GM21390 (cell line): ENCODE results near the gene EYA2.
"Not testable (repeated sequence)": the region's sequence is repeated elsewhere in the genome, so short reads cannot be mapped to it uniquely, and the experiment has no call there.

Experiments used
- ATAC-seq: cut with Tn5 transposase; IDR thresholded peaks from one replicate; pipeline ENCODE4 v1.9.1; 2021; ENCODE audit not compliant: unreplicated experiment

Gene EYA2

DNA sequence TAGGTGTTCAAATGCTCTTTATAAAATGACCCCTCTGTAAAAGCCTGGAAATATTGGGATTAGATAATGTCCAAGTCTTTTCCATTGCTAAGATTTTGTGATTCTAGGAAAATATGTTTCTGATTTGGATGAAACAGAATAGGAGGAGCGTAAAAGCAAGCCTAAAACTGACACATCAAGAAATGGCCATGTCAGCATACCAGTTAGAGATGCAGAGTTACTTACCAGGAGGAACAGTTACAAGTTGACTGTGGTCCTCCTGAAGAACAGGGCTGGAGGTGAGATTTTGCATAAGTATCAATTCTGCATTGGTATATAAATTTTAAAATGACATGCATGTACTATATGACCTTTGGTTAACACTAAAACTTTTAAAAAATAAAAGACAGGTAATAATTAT, 35.3 kb downstream of the EYA2 start:
- ATAC-seq = no peak

DNA sequence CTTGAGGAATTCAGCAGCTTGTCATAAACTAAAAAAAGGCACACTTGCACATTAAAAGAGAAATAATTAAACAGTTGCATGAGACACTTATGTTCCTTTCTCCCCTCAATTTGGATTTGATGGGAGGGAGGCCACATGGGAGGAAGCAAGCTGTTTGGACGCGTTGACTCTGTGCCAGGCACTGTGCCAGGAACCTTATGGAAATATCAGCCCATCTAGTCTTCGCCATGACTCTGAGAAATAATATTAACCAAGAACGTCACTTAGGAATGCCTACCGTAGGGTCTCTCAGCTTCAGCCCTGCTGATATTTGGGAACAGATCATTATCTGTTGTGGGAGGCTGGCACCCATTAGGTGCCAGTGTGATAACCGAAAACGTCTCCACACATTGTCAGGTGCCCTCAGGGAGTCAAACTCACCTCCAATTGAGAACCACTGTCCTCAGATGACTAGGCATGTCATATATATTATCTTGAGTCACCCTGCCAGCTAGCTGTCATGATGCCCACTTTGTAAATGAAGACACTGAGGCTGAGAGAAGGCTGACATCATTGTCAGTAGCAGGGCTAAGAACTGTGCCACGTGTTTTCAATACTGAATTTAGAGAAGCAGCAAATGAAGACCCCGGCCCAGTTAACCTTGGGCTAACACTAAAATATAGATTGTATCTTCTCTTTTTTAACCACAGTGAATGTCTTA, 36.1 kb downstream of the EYA2 start:
- ATAC-seq = no peak

DNA sequence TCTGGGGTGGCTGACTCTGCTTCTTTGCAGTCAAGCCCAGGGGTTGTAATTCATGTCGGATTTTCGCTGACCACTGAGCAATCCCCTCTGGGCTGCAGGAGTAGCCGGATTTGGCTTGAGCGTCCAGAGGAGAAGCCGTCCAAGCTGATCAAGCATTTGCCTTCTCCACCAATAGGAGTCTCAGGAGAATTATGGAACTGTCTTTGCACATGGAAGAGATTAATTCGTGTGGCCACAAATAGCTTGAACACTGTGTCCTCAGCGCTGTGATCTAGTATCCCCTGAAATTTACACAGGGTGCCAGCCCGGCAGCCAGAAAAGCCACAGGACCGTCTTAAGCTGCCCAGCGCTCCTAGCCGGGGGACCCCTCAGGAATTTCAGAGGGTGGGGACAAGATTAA, 37.1 kb downstream of the EYA2 start:
- ATAC-seq = no peak

DNA sequence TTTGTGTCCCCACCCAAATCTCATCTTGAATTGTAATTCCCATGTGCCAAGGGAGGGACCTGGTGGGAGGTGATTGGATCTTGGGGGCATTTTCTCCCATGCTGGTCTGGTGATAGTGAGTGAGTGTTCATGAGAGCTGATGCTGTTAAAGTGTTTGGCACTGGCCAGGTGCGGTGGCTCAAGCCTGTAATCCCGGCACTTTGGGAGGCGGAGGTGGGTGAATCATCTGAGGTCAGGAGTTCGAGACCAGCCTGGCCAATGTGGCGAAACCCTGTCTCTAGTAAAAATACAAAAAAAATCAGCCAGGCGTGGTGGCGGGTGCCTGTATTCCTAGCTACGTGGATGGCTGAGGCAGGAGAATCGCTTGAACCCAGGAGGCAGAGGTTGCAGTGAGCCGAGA, 37.8 kb downstream of the EYA2 start:
- not testable (repeated sequence) for ATAC-seq

DNA sequence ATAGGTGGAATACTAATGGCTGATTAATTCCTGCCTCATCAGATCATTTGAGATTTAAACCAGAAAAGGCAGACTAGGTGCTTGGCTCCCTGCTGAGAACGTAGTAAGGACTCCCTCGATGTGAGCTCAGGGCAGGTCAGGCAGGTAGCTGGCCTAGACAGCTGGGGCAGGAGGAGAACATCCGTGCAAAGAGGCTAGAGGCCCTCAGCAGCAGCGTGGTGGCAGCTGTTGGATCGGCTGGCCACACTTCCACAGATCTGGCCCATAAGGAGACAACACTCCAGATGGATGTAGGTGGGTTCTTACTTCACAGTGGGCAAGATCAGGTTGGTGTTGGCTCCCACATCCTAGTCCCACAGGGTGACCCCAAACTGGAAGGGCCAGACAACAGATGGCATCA, 38.5 kb downstream of the EYA2 start:
- ATAC-seq = no peak

DNA sequence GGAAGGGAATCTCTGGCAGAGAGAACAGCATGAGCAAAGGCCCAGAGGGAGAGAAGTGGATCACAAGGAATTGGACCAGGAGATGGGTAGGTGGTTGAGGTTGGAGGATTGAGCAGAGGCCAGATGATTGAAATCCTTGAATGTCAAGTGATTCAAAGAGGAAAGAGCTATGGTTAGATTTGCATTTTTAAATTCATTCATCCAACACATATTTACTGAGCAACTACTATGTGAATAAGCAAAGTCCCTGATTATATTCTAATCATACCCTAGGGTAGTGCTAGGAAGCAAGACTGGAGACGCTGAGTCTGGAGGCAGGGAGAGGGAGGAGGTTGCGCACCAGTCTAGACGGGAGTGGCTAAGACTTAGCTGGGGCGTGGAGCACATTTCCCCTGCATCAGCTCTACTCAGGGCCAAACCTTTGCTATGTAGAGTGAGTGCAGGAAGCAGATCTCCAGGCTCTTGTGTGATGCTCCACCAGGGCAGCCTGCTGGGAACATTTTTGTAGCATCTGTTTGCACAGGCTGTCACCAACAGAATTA, 40.2 kb downstream of the EYA2 start:
- ATAC-seq = no peak

DNA sequence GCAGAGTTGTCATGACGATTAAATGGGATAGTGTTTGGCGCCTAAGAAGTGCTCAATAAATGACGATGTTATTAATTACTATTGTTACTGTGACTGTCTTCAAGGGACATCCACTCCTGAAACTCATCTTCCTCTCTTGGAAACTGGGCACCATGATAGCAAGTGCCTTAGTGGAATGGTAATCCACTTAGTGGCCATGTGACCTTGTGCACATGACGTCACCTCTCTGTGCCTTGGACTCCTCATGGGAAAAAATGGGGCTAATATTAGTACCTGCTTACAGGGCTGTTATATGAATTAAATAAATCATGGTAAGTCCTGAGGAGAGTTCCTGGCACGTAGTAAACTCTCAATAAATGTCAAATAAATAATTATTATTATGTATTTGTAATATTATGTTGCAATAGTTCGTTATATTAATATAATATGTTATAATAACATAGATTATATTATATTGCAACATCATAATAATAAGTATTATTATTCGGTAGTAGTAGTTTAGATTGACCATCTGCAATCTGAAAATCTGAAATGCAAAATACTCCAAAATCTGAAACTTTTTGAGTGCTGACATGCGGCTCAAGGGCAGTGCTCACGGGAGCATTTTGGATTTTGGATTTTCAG, 40.9 kb downstream of the EYA2 start:
- no peak for ATAC-seq

DNA sequence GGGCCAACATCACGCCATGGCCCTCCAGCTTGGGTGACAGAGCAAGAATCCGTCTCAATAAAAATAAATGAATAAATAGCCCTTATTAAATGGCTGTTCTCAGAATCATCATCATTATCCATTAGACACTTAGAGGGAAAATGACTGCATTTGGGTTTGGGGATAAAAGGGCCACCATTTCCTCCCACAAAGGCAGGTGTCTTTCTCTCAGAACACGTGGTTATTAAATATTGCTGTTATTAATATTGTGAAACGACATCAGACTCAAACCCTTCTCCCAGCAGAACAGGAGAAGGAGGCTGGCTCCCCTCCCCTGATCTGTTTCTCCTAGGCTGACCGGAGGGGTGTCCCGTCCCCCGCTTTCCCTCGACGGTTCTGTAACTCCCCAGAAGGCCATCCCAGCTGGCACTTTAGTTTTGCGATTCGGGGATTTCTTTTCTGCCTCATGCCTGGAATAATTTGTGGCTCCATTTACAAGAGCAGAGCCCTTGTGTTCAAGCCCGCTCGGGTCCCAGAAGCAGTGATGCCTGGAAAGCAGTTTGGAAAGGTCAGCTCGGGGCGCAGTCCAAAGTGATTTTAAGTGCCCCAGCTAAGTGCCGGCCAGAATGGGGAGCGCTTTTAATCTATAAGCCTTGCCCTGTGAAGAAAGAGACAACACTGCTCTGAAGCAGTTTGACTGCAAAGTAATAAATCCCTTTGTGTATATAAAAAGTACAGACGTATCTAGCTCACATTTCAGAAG, 41.9 kb downstream of the EYA2 start:
- ATAC-seq = no peak

DNA sequence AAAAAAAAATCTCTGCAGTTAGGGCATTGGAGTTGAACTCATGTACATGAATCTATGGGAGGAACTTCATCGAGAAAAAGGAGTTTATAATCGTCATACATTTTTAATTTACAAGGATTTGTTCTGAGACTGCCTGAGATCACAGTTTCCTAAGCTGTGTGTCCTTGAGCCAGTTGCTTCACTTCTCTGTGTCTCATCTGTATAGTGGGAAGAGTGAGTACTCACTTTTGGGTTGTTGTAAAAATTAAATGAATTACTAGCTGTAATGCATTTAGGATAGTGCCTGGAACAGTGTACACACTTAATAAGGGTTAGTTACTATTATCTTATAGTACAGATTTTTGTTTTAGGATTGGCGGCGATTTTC, 42.5 kb downstream of the EYA2 start:
- ATAC-seq = no peak

DNA sequence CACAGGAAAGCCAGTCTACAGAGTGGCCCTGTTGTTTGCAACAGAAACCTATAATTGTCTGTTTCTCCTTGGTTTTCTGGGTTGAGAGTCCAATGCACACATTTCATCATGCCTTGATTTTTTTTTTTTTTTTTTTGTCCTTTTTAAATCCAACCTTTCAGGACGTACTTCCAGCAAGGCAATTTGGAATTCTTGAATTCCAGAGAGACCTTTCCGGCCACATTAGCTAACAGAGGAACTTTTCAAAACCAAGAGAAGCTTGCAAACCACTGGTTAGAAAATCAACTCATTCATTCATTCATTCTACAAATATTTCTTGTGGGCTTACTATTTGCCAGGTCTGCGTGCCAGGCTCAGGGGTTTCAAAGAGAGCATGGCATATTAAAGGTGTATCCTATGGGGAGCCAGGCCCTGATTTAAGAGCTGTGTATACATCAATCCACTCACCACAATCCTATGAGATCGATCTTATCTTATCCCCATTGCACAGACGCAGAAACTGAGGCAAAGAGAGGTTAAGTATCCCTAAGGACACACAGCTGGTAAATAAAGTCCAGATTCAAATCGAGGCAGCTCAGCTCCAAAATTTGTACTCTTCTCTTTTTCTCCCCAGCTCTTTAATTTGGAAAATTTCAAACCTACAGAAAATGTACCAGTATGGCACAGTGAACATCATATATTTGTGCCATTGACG, 43.0 kb downstream of the EYA2 start:
- no peak for ATAC-seq

DNA sequence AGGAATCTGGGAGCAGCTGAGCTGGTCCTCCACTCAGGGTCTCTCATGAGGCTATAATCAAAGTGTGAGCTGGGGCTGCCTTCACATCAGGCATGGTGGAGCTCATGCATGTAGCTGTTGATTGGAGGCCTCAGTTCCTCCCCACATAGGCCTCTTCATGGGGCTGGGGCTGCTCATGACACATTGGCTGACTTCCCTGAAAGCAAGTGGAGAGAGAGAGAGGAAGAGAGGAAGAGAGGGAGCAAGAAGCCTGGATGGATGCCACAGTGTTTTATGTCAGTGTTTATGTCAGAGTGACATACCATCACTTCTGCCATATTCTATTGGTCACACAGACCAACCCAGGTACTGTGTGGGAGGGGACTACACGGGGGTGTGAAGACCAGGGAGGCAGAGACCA, 43.8 kb downstream of the EYA2 start:
- ATAC-seq = no peak

DNA sequence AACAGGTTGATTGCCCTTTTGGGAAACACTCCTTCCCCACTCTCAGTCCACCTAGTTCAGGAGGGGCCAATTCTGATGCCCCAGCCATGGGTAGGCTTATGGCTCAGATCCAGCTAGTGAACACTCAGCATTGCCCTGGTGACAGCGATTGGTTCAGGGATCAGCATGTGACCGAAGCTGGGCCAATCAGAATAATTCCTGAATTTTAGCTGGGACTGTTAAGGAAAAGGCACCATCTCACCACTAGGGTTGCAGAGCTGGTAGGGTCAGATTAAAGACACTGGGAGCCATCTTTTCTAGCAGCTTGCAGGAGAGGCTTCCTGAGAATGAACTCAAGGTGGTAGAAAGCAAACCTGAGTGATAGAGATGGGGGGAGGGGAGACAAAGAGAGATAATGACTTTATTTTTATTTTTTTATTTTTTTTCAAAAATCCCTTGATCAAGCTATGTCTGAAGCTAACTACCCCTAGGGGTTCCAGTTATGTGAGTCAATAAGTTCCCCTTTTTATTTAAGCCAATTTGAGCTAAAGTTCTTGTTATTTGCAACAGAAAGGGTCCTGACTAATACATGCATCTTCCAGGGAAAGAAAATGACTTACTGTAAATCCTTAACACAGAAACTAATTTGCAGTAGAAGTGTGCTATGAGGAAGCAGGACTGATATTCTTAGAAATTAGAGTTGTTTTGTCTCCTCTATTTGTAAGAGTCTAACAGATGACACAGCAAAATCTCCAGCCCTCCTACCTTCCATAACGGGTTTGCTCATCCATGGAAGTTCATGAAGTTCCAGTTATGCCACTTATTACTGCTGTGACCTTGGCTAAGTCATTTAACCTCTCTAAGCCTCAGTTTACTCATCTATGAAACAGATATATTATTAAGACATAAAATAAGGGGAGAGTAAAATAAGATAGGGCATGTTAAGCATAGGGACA, 44.7 kb downstream of the EYA2 start:
- ATAC-seq = no peak

DNA sequence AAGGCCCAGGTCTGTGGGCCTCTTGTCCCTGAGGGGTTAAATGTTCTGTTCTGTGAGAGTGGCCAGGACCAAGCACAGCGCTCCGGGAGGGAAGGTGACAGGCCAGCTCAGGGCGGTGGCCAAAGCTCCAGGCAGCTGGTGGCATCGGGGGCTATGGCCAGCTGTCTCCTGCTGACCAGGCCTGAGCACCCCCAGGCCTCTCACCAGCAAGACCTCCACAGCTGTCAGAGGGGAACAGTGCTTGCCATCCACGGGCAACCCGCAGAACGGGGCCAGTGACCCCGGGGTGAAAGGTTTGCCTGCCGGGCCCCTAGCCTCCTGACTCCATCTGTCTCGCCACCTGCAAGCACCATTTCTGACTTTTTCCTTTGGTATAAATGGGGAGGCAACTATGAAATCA, 46.0 kb downstream of the EYA2 start:
- no peak for ATAC-seq

DNA sequence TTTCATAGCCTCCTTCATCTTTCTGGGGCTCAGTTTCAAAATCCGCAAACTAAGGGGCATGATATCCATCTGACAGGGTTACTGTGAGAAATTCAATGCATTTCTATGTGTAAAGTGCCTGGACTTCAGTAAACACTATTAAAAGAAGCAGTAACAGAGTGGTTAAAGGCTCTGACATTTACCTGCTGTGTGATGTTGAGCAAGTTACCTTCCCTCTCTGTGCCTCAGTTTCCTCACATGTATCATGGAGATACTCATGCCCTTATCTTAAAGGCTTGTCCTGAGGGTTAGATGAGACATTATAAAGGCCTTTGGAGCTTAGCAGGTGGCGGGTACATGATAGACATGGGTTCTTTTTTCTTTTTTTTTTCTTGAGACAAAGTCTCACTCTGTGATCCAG, 46.8 kb downstream of the EYA2 start:
- no peak for ATAC-seq

DNA sequence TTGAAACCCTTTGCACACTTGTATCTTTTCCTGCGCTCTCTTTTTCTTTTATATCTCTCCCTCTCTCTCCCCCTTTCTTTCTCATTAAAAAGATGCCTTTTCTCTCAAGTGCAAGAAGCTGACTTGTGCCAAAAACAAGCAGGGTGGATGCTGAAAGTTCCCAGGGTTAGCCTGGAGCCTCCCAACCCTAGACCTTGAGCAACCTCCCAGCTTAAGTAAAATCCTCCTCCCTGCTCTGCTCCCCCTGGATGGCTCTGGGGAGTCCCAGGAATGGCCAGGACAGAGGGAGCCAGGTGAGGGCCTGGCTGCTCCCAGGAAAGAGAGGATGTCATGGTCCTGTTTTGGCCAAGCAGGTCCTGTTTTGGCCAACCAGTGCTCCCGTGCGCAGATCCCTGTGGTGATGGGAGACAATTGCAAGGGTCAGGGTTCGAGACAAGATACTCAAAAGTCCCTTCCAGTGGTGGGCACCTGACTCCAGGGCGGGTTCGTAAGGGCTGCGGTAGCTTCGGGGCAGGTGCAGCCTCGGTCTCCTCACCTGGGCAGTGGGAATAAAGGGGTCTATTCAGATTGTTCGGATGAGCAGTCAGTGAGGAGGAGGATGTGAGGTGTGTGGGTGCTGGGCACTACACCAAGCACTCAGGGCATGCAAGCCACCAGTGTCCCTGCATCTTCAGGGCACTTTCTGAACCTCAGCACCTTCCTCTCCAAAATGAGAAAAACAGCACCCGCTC, 49.4 kb downstream of the EYA2 start:
- no peak for ATAC-seq

DNA sequence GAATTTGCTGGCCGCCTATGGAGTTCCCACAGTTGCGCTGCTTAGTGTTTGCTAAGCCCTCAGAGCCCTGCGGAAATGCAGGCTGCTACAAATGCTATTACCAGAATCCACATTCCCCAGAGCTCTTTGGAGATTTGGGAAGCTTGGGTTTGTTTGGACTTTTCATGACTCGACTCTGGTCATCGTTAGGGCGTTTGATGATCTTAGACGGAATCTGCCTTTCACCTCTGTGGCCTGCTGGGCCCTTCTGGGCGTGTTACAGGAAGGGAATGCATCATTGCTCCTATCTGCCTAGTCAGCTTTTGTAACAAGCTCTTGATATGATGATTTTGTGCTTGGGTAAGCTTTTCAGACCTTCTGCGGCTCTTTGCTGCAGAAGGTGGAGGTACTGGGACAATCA, 50.8 kb downstream of the EYA2 start:
- no peak for ATAC-seq

DNA sequence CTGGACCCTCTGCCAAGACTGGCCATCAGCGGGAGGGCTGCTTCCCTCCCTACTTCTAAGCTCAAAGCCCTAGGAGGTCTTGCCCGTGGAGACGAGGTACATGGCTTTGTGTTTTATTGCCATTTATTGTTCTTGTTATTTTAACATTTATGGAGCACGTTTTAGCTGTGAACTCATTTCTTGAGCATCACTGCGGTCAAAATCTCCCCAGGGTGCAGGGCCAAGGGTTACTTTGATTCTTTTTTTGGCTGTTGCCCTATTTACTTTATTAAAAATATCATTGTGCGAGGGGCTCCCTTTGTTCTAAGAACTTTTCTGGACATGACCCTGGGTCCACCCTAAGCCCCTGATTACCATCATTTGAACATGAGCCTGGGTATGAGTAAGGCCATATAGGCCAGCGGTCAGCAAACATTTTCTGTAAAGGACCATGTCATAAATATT, 51.6 kb downstream of the EYA2 start:
- ATAC-seq = no peak

DNA sequence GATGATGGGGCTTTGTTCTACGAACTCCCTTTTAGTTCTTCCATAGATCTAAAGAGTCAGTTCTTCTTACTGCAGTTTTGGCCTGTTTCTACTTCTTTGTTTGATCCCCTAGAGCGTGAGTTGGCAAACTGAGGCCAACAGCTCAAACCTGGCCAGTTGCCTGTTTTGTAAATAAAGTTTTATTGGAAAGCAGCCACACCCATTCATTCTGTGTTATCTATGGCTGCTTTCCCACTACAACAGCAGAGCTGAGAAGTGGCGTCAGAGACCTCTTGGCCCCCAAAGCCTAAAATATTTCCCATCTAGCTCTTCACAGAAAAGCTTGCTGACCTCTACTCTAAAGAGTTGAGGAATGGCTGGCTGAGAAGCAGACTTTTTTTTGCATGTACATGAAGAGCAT, 52.2 kb downstream of the EYA2 start:
- ATAC-seq = no peak

DNA sequence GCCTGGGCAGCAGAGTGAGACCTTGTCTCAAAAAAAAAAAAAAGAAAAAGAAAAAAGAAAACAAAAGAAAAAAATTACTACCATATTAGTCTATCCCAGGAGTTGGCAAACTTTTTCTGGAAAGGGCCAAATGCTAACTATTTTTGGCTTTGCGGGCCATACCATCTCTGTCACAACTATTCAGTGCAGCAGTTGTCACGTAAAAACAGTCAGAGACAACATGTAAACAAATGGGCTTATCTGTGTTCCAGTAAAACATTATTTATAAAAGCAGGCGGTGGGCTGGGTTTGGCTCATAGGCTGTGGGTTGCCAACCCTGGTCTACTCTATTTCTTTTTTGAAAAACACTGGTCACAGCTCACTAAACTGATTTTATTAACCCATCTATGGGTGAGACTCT, 53.4 kb downstream of the EYA2 start:
- no peak for ATAC-seq

DNA sequence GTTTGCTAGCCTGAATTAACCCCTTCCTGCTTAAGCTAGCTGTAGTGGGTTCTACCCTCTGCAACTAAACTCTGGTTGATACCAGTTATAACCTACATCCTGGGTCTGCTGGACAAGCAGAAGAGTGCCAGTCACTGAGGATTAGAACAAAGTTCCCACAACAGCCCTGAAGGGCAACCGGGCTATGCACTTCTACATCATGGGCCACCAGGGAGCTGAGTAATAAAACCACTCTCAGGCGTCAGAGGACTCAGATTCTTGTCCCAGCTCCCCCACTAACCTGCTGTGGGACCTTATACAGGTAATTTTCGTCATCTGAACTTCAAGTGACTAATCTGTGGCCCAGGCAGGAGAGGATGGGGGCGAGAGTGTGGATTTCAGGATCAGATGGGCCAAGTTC, 56.8 kb downstream of the EYA2 start:
- ATAC-seq = no peak
